Measurements from ENCODE around the gene SLC41A2.
A peak's percentile ranks its signal among the peaks of the same experiment; 100 is the strongest.

The SLC41A2 gene

DNA sequence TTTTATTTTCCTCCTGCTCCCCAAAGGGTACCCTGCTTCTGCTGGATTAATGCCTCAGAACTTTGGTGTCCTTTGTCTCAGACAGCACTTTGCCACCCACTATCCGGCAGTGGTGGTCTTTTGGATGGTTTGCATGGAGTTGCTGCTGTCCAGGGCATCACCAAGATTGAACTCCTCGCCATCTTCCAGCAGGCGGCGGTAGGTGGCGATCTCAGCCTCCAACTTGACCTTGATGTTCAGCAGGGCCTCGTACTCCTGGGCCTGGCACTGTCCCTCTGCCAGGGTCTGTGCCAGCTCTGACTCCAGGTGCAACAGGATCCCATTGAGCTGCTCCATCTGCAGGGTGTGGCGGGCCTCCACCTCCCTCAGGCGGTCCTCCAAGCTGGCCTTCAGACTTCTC is 18.6 kb upstream of the SLC41A2 start:
- no peak overlapping the region for H3K4me3 ChIP-seq (ENCODE audit: low read length)
- H3K9me3 ChIP-seq (ENCODE audit: low read length), result no peaks in the 10 kb centered on the region
- no peak overlapping the region for H2AFZ ChIP-seq (ENCODE audit: low read depth, low read length)
- H3K4me1 ChIP-seq (ENCODE audit: insufficient read depth, low read length), result peaks cover 4% of the 10 kb centered on the region
- no peaks in the 10 kb centered on the region for H3K27me3 ChIP-seq (ENCODE audit: insufficient read depth, low read length)
- H3K36me3 ChIP-seq (ENCODE audit: insufficient read depth, low read length), result no peaks in the 10 kb centered on the region

DNA sequence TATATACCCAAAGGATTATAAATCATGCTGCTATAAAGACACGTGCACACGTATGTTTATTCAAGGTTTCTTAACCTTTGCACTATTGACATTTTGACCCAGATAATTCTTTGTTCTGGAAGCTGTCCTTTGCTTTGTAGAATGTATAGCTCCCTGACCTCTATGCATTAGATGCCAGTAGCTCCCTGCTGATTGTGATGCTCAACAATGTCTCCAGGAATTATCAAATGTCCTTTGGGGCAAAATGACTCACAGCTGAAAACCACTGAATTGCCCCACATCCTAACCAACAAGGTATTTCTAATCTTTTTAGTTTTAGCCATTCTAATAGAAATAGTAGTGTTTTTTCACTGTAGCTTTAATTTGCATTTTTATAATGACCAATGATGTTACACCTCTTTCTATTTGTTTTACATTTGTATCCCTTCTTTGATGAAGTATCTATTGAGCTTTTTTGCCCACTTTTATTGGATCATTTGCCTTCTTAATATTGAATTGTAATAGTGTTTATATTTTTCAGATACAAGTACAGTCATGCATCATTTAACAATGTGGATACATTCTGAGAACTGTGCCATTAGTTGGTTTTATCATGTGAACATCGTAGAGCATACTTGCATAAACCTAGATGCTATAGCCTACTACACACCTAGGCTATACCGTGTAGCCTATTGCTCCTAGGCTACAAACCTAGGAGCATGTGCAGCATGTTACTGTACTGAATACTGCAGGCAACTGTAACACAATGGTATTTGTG is 17.7 kb upstream of the SLC41A2 start:
- no peak overlapping the region for H2AFZ ChIP-seq (ENCODE audit: low read depth, low read length)
- no peak overlapping the region for H3K4me3 ChIP-seq (ENCODE audit: low read length)
- H3K4me1 ChIP-seq (ENCODE audit: insufficient read depth, low read length), result peaks cover 4% of the 10 kb centered on the region
- H3K27me3 ChIP-seq (ENCODE audit: insufficient read depth, low read length), result no peaks in the 10 kb centered on the region
- H3K9me3 ChIP-seq (ENCODE audit: low read length), result no peaks in the 10 kb centered on the region
- no peaks in the 10 kb centered on the region for H3K36me3 ChIP-seq (ENCODE audit: insufficient read depth, low read length)

DNA sequence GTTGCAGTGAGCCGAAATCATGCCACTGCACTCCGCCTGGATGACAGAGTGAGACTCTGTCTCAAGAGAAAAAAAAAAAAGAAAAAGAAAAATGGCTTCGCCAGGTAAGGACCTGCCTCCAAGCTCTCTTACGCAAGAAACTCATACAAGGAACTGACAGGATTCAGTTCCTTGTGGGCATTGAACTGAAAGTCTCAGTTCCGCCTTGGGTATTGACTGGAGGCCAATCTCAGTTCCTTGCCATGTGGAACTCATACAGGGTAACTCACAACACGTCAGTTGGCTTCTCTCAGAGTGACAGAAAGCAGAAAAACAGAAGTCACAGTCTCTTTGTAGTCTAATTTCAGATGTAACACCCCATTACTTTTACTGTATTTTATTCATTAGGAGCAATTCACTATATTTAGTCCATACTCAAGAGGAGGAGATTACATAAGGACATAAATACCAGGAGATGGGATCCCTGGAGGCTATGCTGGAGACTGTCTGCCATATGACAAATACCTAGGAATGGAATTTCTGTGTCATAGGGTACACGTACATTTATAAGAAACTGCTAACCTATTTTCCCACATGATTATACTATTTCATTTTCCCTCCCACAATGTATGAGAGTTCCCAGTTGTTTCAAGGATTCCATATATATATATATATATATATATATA is 16.7 kb upstream of the SLC41A2 start:
- Histone ChIP-seq H3K9me3 (ENCODE audit: low read length) (no peaks in the 10 kb centered on the region), H3K4me1 (ENCODE audit: insufficient read depth, low read length) (peaks cover 4% of the 10 kb centered on the region), H2AFZ (ENCODE audit: low read depth, low read length) (no peak overlapping the region), H3K27me3 (ENCODE audit: insufficient read depth, low read length) (no peaks in the 10 kb centered on the region), H3K36me3 (ENCODE audit: insufficient read depth, low read length) (no peaks in the 10 kb centered on the region), H3K4me3 (ENCODE audit: low read length) (no peak overlapping the region)

DNA sequence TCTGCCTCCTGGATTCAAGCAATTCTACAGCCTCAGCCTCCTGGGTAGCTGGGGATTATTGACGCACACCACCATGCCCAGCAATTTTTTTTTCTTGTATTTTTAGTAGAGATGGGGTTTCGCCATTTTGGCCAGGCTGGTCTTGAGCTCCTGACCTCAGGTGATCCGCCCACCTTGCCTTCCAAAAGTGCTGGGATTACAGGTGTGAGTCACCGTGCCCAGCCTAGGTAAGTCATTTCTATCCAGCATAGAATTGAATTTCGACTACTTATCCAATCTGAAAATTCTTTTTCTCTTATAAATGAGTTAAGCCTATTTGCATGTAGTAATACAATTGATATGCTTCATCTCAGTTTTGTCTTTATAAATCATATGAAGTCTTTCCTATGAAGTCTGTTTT is 15.2 kb upstream of the SLC41A2 start:
- H2AFZ ChIP-seq (ENCODE audit: low read depth, low read length), result no peak overlapping the region

DNA sequence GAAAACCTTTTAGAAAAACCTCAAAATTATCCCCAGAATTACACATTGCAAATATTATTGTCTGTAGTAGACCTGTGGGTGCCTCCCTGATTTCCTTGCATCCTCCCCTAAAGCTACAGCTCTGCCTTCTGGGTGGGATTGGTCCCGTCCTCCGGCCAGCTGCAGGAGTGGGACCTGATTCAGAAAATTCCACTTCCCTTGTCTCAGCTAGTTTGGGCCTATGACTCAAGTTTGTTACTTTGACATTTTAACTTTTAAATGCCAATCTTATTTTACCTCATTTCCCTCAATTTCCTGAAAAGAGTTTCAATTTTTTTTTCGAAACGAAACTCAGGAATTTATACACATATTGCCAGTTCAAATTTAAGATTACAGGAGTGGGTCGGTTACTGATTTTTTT is 13.2 kb upstream of the SLC41A2 start:
- Histone ChIP-seq H3K4me3 (ENCODE audit: low read length) (no peak overlapping the region), H3K4me1 (ENCODE audit: insufficient read depth, low read length) (peaks cover 4% of the 10 kb centered on the region), H3K27me3 (ENCODE audit: insufficient read depth, low read length) (no peaks in the 10 kb centered on the region), H2AFZ (ENCODE audit: low read depth, low read length) (no peak overlapping the region), H3K36me3 (ENCODE audit: insufficient read depth, low read length) (no peaks in the 10 kb centered on the region), H3K9me3 (ENCODE audit: low read length) (peaks cover 1% of the 10 kb centered on the region)

More for the DNA sequence above, 15.2 kb upstream of the SLC41A2 start:
- H3K4me1 ChIP-seq (ENCODE audit: insufficient read depth, low read length), result peaks cover 4% of the 10 kb centered on the region
- H3K4me3 ChIP-seq (ENCODE audit: low read length), result no peak overlapping the region
- no peaks in the 10 kb centered on the region for H3K9me3 ChIP-seq (ENCODE audit: low read length)
- no peaks in the 10 kb centered on the region for H3K27me3 ChIP-seq (ENCODE audit: insufficient read depth, low read length)
- no peaks in the 10 kb centered on the region for H3K36me3 ChIP-seq (ENCODE audit: insufficient read depth, low read length)

DNA sequence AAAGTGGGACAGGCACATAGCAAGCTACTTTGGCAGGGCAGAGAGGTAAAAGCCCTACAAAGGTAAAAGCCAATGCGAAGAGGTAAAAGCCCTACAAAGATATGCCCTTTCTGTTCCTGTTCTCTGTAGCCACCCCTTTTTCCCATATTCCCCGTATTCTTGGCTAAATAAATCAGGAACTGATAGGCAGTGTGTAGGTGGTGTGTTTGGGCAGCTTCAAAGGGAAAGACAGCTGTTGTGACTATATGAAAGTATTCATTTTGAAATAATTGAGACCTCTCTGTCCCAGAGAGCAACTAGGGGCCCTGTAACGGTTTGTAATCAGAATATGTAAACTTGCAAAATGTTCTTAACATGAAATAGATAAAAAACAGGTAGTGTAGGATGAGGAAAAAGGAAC is 11.3 kb upstream of the SLC41A2 start:
- Histone ChIP-seq H2AFZ (ENCODE audit: low read depth, low read length) (no peak overlapping the region), H3K4me1 (ENCODE audit: insufficient read depth, low read length) (peaks cover 6% of the 10 kb centered on the region), H3K9me3 (ENCODE audit: low read length) (peaks cover 1% of the 10 kb centered on the region), H3K4me3 (ENCODE audit: low read length) (no peak overlapping the region), H3K36me3 (ENCODE audit: insufficient read depth, low read length) (no peaks in the 10 kb centered on the region), H3K27me3 (ENCODE audit: insufficient read depth, low read length) (no peaks in the 10 kb centered on the region)

DNA sequence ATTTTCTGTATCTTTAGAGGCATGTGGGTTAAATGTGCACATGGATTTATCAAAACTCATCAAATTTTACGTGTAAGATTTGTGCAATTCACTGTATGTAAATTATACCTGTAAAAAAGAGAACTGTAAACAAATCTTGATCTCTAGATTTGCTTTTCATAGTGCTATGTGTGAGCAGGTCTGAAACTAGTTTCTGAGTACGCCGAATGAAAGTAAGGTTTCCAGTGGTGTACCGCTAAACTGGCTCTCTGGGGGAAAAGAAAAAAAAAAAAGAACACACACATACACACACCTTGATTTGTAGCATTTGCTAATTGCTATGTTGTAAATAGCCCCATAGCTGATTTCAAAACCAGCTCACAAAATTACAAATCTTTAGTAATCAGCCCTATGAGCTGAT is 8.6 kb upstream of the SLC41A2 start:
- H2AFZ ChIP-seq (ENCODE audit: low read depth, low read length), result no peak overlapping the region
- H3K27me3 ChIP-seq (ENCODE audit: insufficient read depth, low read length), result no peaks in the 10 kb centered on the region

DNA sequence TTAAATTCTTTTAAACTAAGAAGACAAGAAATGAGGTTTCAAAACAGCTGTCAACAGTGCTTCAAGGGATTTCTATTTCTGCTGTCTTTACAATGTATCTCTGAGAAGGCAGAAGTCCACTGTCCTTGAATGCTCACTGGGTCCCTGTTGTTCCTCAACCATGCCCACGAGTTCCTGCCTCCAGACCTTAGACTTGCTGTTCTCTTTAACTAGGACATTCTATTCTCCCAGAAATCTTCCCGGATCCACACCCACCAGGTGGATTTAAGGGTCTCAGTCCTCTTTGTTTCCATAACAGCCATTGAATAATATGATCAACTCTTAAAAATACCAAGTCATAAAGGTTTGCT is 6.7 kb upstream of the SLC41A2 start:
- no peak overlapping the region for H3K4me3 ChIP-seq (ENCODE audit: low read length)
- peaks cover 1% of the 10 kb centered on the region for H3K9me3 ChIP-seq (ENCODE audit: low read length)

More for the DNA sequence above, 8.6 kb upstream of the SLC41A2 start:
- Histone ChIP-seq H3K36me3 (ENCODE audit: insufficient read depth, low read length) (no peaks in the 10 kb centered on the region), H3K9me3 (ENCODE audit: low read length) (peaks cover 1% of the 10 kb centered on the region), H3K4me3 (ENCODE audit: low read length) (no peak overlapping the region), H3K4me1 (ENCODE audit: insufficient read depth, low read length) (peaks cover 14% of the 10 kb centered on the region)

DNA sequence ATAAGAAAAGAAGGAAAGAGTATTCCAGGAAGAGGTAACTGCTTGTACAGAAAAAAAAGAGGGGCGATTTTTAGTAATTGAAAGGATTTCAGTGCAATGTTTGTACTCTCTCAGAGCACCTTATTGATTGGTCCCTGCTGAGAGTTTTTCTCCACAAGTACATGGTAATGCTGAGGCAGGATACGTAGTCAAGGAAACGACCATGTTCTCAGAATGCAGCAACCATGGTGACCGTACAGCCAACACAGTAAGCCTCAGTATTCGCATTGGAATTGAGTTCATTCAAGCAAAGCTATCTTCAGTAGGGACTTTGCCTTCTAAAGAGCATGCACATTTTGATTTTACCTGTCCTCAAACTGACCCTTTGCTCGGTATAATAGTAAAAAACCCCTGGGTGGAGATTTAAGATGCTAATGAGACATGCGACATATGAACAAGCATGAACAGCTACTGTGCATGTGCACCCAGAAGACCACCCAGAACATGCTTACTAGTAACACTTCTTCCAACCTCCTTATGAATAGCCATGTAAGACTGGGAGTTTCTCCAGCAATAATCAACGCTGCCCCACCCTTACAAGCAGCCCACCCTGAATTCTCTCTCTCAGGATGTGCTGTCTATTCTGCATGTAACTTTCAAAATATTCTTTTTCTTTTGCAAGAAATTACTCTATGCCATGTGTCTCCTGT is 6.2 kb upstream of the SLC41A2 start:
- H3K27me3 ChIP-seq (ENCODE audit: insufficient read depth, low read length), result peaks cover 2% of the 10 kb centered on the region
- H2AFZ ChIP-seq (ENCODE audit: low read depth, low read length), result no peak overlapping the region
- peaks cover 1% of the 10 kb centered on the region for H3K9me3 ChIP-seq (ENCODE audit: low read length)
- no peak overlapping the region for H3K4me3 ChIP-seq (ENCODE audit: low read length)
- H3K4me1 ChIP-seq (ENCODE audit: insufficient read depth, low read length), result peaks cover 14% of the 10 kb centered on the region
- H3K36me3 ChIP-seq (ENCODE audit: insufficient read depth, low read length), result no peaks in the 10 kb centered on the region

More for the DNA sequence above, 6.7 kb upstream of the SLC41A2 start:
- Histone ChIP-seq H3K27me3 (ENCODE audit: insufficient read depth, low read length) (no peaks in the 10 kb centered on the region), H2AFZ (ENCODE audit: low read depth, low read length) (no peak overlapping the region), H3K4me1 (ENCODE audit: insufficient read depth, low read length) (peaks cover 14% of the 10 kb centered on the region), H3K36me3 (ENCODE audit: insufficient read depth, low read length) (no peaks in the 10 kb centered on the region)

DNA sequence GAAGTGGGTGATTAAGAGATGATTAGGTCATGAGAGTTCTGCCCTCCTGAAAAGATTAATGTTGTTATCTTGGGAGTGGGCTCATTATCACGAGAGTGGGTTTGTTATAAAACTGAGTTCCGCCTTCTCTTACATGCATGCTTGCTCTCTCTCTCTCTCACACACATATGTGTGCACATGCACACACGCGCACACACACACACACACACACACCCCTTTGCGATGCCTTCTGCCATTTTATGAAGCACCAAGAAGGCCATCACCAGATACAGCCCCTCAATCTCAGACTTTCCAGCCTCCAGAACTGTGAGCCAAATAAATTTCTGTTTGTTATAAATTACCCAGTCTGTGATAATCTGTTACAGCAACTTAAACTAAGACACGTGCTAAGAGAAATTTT is 5.7 kb upstream of the SLC41A2 start:
- H3K4me3 ChIP-seq (ENCODE audit: low read length), result no peak overlapping the region
- H3K27me3 ChIP-seq (ENCODE audit: insufficient read depth, low read length), result peaks cover 7% of the 10 kb centered on the region
- H3K9me3 ChIP-seq (ENCODE audit: low read length), result peaks cover 1% of the 10 kb centered on the region
- H2AFZ ChIP-seq (ENCODE audit: low read depth, low read length), result no peak overlapping the region
- H3K4me1 ChIP-seq (ENCODE audit: insufficient read depth, low read length), result peaks cover 14% of the 10 kb centered on the region
- H3K36me3 ChIP-seq (ENCODE audit: insufficient read depth, low read length), result no peaks in the 10 kb centered on the region

DNA sequence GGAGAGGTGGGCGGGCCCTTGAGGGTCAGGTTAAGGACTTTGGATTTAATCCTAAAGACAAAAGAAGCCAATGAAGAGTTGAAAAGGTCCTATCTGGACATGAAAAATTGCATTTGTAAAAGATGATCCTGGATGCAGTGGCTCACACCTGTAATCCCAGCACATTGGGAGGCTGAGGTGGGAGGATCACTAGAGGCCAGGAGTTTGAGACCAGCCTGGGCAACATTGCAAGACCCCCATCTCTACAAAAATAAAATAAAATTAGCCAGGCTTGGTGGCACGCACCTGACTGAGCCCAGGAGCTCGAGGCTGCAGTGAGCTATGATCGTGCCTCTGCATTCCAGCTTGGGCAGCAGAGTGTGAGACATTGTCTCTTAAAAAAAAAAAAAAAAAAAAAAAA is 2.4 kb upstream of the SLC41A2 start:
- Histone ChIP-seq H3K27me3 (ENCODE audit: insufficient read depth, low read length) (peaks cover 28% of the 10 kb centered on the region), H3K9me3 (ENCODE audit: low read length) (no peaks in the 10 kb centered on the region), H3K4me3 (ENCODE audit: low read length) (no peak overlapping the region), H2AFZ (ENCODE audit: low read depth, low read length) (no peak overlapping the region), H3K36me3 (ENCODE audit: insufficient read depth, low read length) (no peaks in the 10 kb centered on the region), H3K4me1 (ENCODE audit: insufficient read depth, low read length) (peaks cover 24% of the 10 kb centered on the region)

DNA sequence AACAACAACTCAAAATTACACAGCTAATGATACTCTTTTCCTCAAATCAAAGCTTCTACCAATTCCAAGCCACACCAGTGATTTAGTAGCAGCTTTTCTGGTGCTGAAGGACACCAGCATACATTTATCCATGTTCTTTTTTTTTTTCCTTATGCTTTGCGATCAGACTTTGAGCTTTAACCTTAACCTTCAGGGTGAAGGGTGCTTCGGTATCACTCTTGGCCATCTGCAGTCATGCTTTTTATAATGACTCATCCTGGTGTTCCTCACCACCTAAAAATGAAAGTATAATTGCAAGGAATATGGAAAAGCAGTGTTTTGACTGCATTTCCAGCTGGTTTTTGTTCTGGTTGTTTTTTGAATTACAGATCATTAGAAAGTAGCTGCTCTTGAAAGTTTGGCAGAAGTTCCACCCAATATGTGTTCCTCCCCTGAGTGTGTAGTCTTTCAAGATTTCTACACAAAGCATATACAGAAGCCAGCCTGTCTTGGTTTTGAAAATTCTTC is 1.3 kb upstream of the SLC41A2 start:
- Histone ChIP-seq H3K4me3 (ENCODE audit: low read length) (no peak overlapping the region), H3K27me3 (ENCODE audit: insufficient read depth, low read length) (peaks cover 36% of the 10 kb centered on the region), H3K4me1 (ENCODE audit: insufficient read depth, low read length) (peaks cover 19% of the 10 kb centered on the region), H2AFZ (ENCODE audit: low read depth, low read length) (no peak overlapping the region), H3K36me3 (ENCODE audit: insufficient read depth, low read length) (no peaks in the 10 kb centered on the region), H3K9me3 (ENCODE audit: low read length) (no peaks in the 10 kb centered on the region)

DNA sequence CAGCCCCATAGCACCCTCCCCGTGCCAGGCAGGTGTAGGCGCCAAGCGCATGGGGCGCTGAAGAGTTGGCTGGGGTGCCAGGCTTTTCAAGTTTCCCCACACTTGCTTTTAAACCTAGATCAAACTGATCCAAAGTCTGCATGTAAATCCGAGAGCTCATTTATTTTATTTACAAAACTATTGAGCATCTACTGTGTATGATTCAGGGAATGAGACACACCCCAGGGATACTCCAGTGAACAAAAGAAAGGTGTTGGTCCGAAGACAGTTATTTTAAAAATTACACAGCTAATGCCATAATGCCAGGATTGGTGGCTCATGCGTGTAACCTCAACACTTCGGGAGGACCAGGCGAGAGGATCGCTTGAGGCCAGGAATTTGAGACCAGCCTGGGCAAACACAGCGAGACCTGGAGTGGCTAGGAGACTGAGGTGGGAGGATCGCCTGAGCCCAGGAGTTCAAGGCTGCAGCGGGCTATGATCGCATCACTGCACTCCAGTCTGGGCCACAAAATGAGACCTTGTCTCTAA is 780 bp upstream of the SLC41A2 start:
- H3K9me3 ChIP-seq (ENCODE audit: low read length), result no peaks in the 10 kb centered on the region
- peaks cover 41% of the 10 kb centered on the region for H3K27me3 ChIP-seq (ENCODE audit: insufficient read depth, low read length)
- H3K4me3 ChIP-seq (ENCODE audit: low read length), result peak overlapping the region; percentile 80
- no peaks in the 10 kb centered on the region for H3K36me3 ChIP-seq (ENCODE audit: insufficient read depth, low read length)
- H3K4me1 ChIP-seq (ENCODE audit: insufficient read depth, low read length), result peaks cover 13% of the 10 kb centered on the region
- peak overlapping the region; percentile 85 for H2AFZ ChIP-seq (ENCODE audit: low read depth, low read length)
